H9 (cell line): ENCODE measurements around the gene YBEY. TPM values are rescaled to one million over a fixed set of nuclear protein-coding genes. Genes with fewer than 3 reads are reported as not detected.
A peak's percentile ranks its signal among the peaks of the same experiment; 100 is the strongest.

ENCODE experiments used
- DNase-seq: peaks from one replicate; pipeline ENCODE4 v3.0.0-alpha.2; 2017
- H2AFZ ChIP-seq: one replicate; pipeline ENCODE4 v1.6.1; 2013; ENCODE audit warnings: mild to moderate bottlenecking, low read length, control low read depth, moderate library complexity
- H2AK5ac ChIP-seq: 2 replicates; pipeline ENCODE4 v1.6.1; 2013; ENCODE audit warnings: low read length, control low read depth, mixed read lengths; ENCODE audit not compliant: insufficient read length
- H2BK120ac ChIP-seq: one replicate; pipeline ENCODE4 v1.6.1; 2013; ENCODE audit warnings: low read depth, mild to moderate bottlenecking, low read length, control low read depth, inconsistent platforms; ENCODE audit not compliant: poor library complexity, severe bottlenecking
- H2BK12ac ChIP-seq: 2 replicates; pipeline ENCODE4 v1.6.1; 2013; ENCODE audit warnings: low read length, control low read depth, mixed read lengths, low read depth; ENCODE audit not compliant: insufficient read length
- H2BK15ac ChIP-seq: 2 replicates; pipeline ENCODE4 v1.6.1; 2013; ENCODE audit warnings: low read depth, low read length, control low read depth
- H2BK20ac ChIP-seq: one replicate; pipeline ENCODE4 v1.6.1; 2013; ENCODE audit warnings: low read depth, mild to moderate bottlenecking, low read length, control low read depth, inconsistent platforms; ENCODE audit not compliant: poor library complexity, severe bottlenecking
- H2BK5ac ChIP-seq: 2 replicates; pipeline ENCODE4 v1.6.1; 2013; ENCODE audit warnings: low read length, control low read depth, mixed read lengths; ENCODE audit not compliant: insufficient read length
- H3K14ac ChIP-seq: 2 replicates; pipeline ENCODE4 v1.6.1; 2013; ENCODE audit warnings: low read length, control low read depth; ENCODE audit not compliant: insufficient read depth
- H3K18ac ChIP-seq: 2 replicates; pipeline ENCODE4 v1.6.1; 2013; ENCODE audit warnings: low read depth, mild to moderate bottlenecking, mixed read lengths, low read length, control low read depth; ENCODE audit not compliant: insufficient read length
- H3K23ac ChIP-seq: 2 replicates; pipeline ENCODE4 v1.6.1; 2013; ENCODE audit warnings: low read length, control low read depth, mixed read lengths, low read depth; ENCODE audit not compliant: insufficient read length
- H3K23me2 ChIP-seq: 2 replicates; pipeline ENCODE4 v1.6.1; 2013; ENCODE audit warnings: low read depth, mild to moderate bottlenecking, mixed read lengths, low read length, control low read depth; ENCODE audit not compliant: insufficient read length, poor library complexity, severe bottlenecking
- H3K27ac ChIP-seq: 2 replicates; pipeline ENCODE4 v1.5.1; 2013; ENCODE audit warnings: low read length, control low read depth, mixed read lengths, low read depth; ENCODE audit not compliant: insufficient read length
- H3K27me3 ChIP-seq: 2 replicates; pipeline ENCODE4 v1.6.1; 2013; ENCODE audit warnings: low read length, control low read depth, inconsistent platforms; ENCODE audit not compliant: insufficient read depth
- H3K4ac ChIP-seq: 2 replicates; pipeline ENCODE4 v1.6.1; 2013; ENCODE audit warnings: low read depth, mild to moderate bottlenecking, control low read depth, inconsistent platforms, low read length, moderate library complexity
- H3K4me1 ChIP-seq: 2 replicates; pipeline ENCODE4 v1.6.1; 2013; ENCODE audit warnings: low read length, control low read depth, inconsistent platforms; ENCODE audit not compliant: insufficient read depth
- H3K4me2 ChIP-seq: 2 replicates; pipeline ENCODE4 v1.6.1; 2013; ENCODE audit warnings: low read length, control low read depth, mixed read lengths; ENCODE audit not compliant: insufficient read length, insufficient read depth
- H3K56ac ChIP-seq: 2 replicates; pipeline ENCODE4 v1.6.1; 2013; ENCODE audit warnings: low read depth, mild to moderate bottlenecking, mixed read lengths, low read length, control low read depth; ENCODE audit not compliant: insufficient read length
- H3K79me1 ChIP-seq: 2 replicates; pipeline ENCODE4 v1.6.1; 2013; ENCODE audit warnings: low read depth, mild to moderate bottlenecking, moderate library complexity, low read length, control low read depth, inconsistent platforms; ENCODE audit not compliant: insufficient read depth, poor library complexity, severe bottlenecking
- H3K79me2 ChIP-seq: 2 replicates; pipeline ENCODE4 v1.6.1; 2013; ENCODE audit warnings: low read length, control low read depth, inconsistent platforms; ENCODE audit not compliant: insufficient read depth
- H3K9ac ChIP-seq: 2 replicates; pipeline ENCODE4 v1.6.1; 2013; ENCODE audit warnings: low read length, control low read depth, mixed read lengths; ENCODE audit not compliant: insufficient read length; ENCODE audit errors: extremely low read depth
- H3K9me3 ChIP-seq: one replicate; pipeline ENCODE4 v1.6.1; 2013; ENCODE audit warnings: low read depth, low read length, inconsistent platforms; ENCODE audit not compliant: control insufficient read depth
- H3T11ph ChIP-seq: one replicate; pipeline ENCODE4 v1.6.1; 2013; ENCODE audit warnings: mild to moderate bottlenecking, low read length, control low read depth, inconsistent platforms
- H4K20me1 ChIP-seq: one replicate; pipeline ENCODE4 v1.6.1; 2013; ENCODE audit not compliant: control insufficient read depth, insufficient read length, insufficient read depth
- H4K5ac ChIP-seq: 2 replicates; pipeline ENCODE4 v1.6.1; 2013; ENCODE audit warnings: low read depth, mild to moderate bottlenecking, mixed read lengths, low read length, control low read depth; ENCODE audit not compliant: insufficient read length
- H4K8ac ChIP-seq: replicated peaks from 2 replicates; pipeline ENCODE4 v1.6.1; 2013; ENCODE audit warnings: low read length, control low read depth, mixed read lengths, low read depth; ENCODE audit not compliant: insufficient read length
- H4K91ac ChIP-seq: 2 replicates; pipeline ENCODE4 v1.6.1; 2013; ENCODE audit warnings: low read depth, mild to moderate bottlenecking, moderate library complexity, mixed read lengths, low read length, control low read depth; ENCODE audit not compliant: insufficient read length
- H3K27ac Mint-ChIP-seq, 3 experiments: 2 replicates in 2 of 3; 3 replicates in 1 of 3; pipeline ENCODE4 v1.8.0; 2020 to 2021; ENCODE audit warnings: mixed read lengths in 3 of 3, mild to moderate bottlenecking in 1 of 3, moderate library complexity in 1 of 3
- H3K27me3 Mint-ChIP-seq: 2 replicates; pipeline ENCODE4 v1.8.0; 2021; ENCODE audit warnings: low read depth, mild to moderate bottlenecking, moderate library complexity, mixed read lengths
- H3K36me3 Mint-ChIP-seq, 3 experiments: 2 replicates in 2 of 3; 3 replicates in 1 of 3; pipeline ENCODE4 v1.8.0; 2020 to 2021; ENCODE audit warnings: low read depth in 3 of 3, mixed read lengths in 3 of 3; ENCODE audit not compliant: insufficient read depth in 1 of 3
- H3K4me1 Mint-ChIP-seq, 2 experiments: 2 replicates each; pipeline ENCODE4 v1.8.0; 2020; ENCODE audit warnings: mixed read lengths in 2 of 2
- H3K4me3 Mint-ChIP-seq, 2 experiments: 2 replicates in 1 of 2; 3 replicates in 1 of 2; pipeline ENCODE4 v1.8.0; 2020 to 2021; ENCODE audit warnings: mild to moderate bottlenecking in 2 of 2, mixed read lengths in 2 of 2, moderate library complexity in 1 of 2
- H3K9me3 Mint-ChIP-seq, 2 experiments: 2 replicates in 1 of 2; 3 replicates in 1 of 2; pipeline ENCODE4 v1.8.0; 2020; ENCODE audit warnings: mild to moderate bottlenecking in 2 of 2, mixed read lengths in 2 of 2, moderate library complexity in 1 of 2
- CTCF ChIP-seq: fragments of 200-600 bp; sonication (generic); conservative IDR thresholded peaks from 3 replicates; pipeline ENCODE4 v1.8.0; 2021; ENCODE audit warnings: antibody characterized with exemption, mild to moderate bottlenecking
- WGBS: extraction: QIAGEN DNeasy Blood & Tissue Kit; methylation state at CpG from one replicate; pipeline ENCODE4 v1.1.7; 2013; ENCODE audit warnings: missing lambda C conversion rate, low lambda C conversion rate, mixed read lengths; ENCODE audit not compliant: insufficient read length; ENCODE audit errors: extremely low coverage; 5-methylcytosine and 5-hydroxymethylcytosine counted together
- total RNA-seq: library from RNA; stranded (reverse); gene quantifications from 2 replicates; pipeline ENCODE4 v1.2.1, GENCODE V29; 2021

Gene YBEY
- total RNA-seq, 1 experiment from 2014 or later: 26.2 TPM

GRCh38 chr21:46294647-46295176 is 8.6 kb downstream of the YBEY start:
- Mint-ChIP-seq H3K27ac (peak overlapping the region in 2 of 3 experiments; percentile 13 to 68; a peak in 1 of 7 replicates), H3K4me1 (peaks cover 13 to 19% of the 10 kb centered on the region in 2 experiments), H3K36me3 (peaks cover 18 to 26% (median 23%) of the 10 kb centered on the region in 3 experiments), H3K4me3 (no peak overlapping the region), H3K27me3 (no peaks in the 10 kb centered on the region; the same call in 1 of the 2 replicates), H3K9me3 (no peaks in the 10 kb centered on the region; a peak in 2 of 5 replicates)
- Histone ChIP-seq H3K4me2 (no peak overlapping the region), H3K9me3 (no peaks in the 10 kb centered on the region), H3K56ac (no peak overlapping the region), H2BK20ac (no peak overlapping the region), H3K27me3 (no peaks in the 10 kb centered on the region), H4K20me1 (no peaks in the 10 kb centered on the region), H4K8ac (no peak overlapping the region), H3K27ac (no peak overlapping the region), H2BK5ac (no peak overlapping the region), H4K5ac (no peak overlapping the region), H3K18ac (no peak overlapping the region), H2AK5ac (no peak overlapping the region), H3K23ac (no peak overlapping the region), H3K14ac (no peak overlapping the region; the same call in 1 of the 2 replicates), H3K79me1 (no peaks in the 10 kb centered on the region), H3T11ph (no peak overlapping the region), H2BK120ac (no peak overlapping the region), H2BK15ac (no peak overlapping the region; the same call in 1 of the 2 replicates), H3K23me2 (peaks cover 9% of the 10 kb centered on the region), H3K79me2 (peaks cover 2% of the 10 kb centered on the region; the same call in 1 of the 2 replicates), H3K9ac (no peak overlapping the region), H4K91ac (no peak overlapping the region), H3K4me1 (peaks cover 2% of the 10 kb centered on the region; the same call in 1 of the 2 replicates), H2AFZ (no peak overlapping the region), H2BK12ac (no peak overlapping the region), H3K4ac (no peak overlapping the region)
- no peak for TF ChIP-seq CTCF
- DNase-seq: no peak
- WGBS: no CpG with 5 or more reads among the region's 10 CpGs
